ENCODE measurements around the gene AGPAT3.

Gene AGPAT3

DNA sequence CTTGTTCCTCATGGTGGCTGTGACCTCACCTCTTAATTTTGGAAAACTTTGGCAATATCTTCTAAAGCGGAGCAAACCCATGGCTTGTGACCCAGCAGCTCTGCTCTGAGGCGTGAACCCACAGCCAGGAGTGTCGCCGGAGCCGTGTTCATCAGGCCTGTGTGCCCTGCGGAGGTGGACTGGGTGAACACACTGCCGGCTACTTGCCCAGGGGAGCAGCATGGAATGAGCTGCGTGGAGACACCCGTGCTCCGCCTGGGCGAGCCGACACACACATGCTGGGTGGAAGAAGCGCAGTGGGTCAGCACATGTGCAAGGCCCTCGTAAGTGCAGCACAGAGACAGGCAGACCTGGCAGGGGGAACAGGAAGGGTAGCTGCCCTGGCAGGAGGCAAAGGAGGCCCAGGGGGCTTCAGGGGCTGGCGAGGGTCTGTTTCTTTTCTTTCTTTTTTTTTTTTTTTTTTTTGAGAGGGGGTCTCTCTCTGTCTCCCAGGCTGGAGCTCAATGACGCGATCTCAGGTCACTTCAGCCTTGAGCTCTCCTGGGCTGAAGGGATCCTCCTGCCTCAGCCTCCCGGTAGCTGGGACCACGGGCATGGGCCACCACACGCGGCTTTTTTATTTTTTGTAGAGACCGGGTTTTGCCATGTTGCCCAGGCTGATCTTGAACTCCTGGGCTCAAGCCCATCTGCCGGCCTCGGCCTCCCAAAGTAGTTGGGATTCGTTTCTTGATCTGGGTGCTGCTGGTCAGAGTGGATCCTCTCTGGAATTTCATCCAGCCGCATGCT, 41.8 kb downstream of the AGPAT3 start:
- DNase-seq (ENCODE audit: low read depth in 2 of 2) = no peak

GRCh38 chr21:43907751-43908150, 42.7 kb downstream of the AGPAT3 start:
- no peak for DNase-seq (ENCODE audit: low read depth in 2 of 2)

DNA sequence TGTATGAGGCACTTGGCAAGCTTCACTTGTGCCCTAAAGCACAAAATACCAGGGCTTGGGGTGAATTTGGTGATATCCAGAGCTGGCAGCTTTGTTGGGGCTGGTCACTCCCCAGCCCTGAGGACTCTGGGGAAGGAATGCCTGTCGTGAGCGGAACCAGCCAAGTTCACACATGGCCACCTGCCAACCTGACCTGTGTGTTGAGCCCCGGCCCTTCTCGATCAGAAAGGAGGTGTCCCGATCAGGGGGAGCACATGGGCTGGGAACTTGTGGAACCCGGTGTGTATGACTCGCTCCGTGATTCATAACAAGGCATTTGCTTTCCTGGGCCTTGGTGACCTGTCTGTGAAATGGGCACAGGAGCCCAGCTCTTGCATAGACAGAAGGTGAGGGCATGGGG, 43.1 kb downstream of the AGPAT3 start:
- no peak for DNase-seq (ENCODE audit: low read depth in 2 of 2)

- no peak for DNase-seq (ENCODE audit: low read depth in 2 of 2)
Measured at GRCh38 chr21:43909741-43910400, 44.8 kb downstream of the AGPAT3 start.

DNA sequence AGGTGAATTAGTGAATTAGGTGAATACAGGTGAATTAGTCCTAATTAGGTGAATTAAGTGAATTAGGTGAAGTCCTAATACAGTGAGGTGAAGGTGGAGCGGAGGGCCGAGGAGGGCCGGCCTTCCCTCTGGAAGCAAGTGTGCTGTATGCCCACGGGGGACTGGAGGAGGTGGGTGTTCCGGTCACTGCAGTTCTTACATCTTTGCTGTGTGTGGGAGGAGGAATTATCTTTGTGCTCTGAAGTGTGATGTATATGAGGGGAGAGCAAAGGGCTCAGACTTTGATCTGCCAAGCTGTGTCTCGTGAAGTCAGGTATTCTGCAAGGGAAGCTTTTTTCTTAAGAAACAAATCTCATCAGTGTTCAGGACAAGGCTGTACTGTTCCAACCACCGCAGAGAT, 45.4 kb downstream of the AGPAT3 start:
- DNase-seq (ENCODE audit: low read depth in 2 of 2) = no peak

DNA sequence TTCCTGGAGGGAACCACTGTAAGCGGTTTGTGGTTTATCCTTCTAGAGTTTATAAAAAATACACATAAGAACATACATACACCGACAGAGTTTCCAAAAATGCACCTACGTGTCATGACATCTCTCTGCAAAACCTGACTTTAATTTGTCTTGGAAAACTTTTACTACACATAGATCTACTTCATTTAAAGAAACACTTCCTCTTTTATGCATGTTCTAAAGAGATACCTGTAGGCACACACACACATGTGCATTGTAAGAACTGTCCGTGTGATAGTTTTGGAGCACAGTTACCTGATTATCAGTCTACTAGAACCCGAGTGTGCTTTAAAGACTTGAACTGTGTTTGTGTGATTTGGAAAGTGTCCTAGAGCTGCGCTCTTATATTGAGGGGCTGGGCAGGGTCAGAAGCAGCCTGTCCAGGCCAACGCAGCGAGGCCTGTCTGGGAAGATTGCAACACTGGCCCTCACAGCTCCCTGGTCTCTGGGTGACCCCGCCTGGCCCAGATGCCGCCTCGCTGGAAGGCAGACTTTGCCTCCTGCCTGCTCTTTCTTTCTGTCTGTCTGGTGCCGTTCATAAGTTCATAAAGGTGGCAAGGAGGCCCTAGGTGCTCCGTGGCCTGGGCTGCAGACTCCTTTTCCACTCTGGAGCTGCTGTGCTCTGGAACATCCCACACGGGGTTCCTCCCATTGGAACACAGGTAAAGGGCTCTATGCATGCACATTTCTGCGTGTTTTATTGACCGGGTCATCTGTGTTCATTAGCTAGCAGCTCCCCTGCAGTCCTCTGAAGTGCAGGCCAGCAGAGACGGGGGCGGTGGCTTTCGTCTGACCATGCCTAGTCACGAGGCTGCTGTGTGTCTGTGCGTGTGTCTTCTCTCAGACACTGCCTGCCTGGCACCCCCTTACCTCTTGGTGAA, 46.3 kb downstream of the AGPAT3 start:
- no peak for DNase-seq (ENCODE audit: low read depth in 2 of 2)

DNA sequence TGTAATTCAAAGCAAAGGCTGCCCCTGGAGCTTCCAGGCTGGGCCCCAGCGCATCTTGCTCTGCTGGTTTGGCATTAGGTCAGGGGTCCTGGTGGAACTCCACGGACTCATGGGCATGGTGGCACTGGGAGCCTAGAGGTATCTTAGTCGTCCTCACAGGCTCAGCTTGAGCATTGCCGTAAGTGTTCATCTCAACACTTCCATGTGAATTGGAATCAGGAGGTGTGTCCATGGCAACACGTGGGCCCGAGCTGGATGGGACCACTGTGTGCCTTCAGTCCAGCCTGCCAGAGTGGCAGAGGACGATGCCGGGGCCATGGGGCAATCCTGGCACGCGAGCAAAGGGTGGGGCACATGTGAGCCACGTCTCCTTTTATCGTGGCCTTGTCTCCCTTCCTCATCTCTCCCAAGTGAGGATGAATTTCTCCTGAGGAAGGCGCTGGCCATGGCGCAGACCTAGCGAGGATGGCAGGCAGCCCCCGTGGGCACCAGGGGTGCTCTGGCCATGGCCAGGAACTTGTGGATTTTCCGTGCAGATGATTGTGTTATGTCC, 47.0 kb downstream of the AGPAT3 start:
- DNase-seq (ENCODE audit: low read depth in 2 of 2) = no peak

DNA sequence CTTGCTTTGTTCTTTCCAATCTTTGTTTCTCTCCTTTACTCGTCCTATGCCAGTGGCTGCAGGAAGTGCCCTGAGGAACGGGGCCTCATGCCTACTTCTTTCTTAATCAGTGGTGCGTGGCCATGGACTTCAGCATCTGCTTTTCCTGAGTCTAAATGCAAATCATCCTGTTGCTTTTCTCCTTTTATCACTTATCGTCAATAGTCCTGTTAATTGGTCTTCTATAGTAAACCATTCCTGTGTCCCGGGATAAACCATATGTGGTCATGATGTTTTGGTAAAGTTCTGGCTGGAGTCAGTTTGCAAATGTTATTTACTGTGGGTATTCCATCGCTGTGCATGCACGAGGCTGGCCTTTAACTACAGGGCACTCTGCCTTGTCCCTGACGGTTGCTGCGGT, 47.5 kb downstream of the AGPAT3 start:
- no peak for DNase-seq (ENCODE audit: low read depth in 2 of 2)

- no peak for DNase-seq (ENCODE audit: low read depth in 2 of 2)
Measured at GRCh38 chr21:43912910-43913309, 47.9 kb downstream of the AGPAT3 start.

DNA sequence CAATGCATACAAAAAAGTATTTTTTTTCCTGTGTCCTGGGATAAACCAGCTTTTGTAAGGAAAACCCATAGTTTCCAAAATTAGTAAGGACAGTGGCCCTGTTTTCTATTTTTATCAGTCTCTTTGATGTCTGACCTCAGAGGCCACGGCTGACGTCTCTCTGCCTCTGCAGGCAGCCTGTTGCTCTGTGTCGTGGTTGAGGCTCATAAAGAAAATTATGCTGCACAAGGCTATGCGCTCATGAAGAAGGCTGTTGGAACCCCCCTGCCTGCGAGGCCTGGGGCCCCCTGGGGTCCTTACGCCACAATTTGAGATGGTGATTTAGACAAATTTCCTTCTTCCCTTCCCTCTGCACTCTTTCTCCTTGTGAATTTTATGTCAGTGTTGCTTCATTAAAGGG, 48.9 kb downstream of the AGPAT3 start:
- DNase-seq (ENCODE audit: low read depth in 2 of 2) = no peak

- no peak for DNase-seq (ENCODE audit: low read depth in 2 of 2)
Measured at GRCh38 chr21:43916076-43916475, 51.1 kb downstream of the AGPAT3 start.

- peak; percentile 25 to 37 for DNase-seq (ENCODE audit: low read depth in 2 of 2)
Measured at GRCh38 chr21:43916691-43917514, 51.9 kb downstream of the AGPAT3 start.

DNA sequence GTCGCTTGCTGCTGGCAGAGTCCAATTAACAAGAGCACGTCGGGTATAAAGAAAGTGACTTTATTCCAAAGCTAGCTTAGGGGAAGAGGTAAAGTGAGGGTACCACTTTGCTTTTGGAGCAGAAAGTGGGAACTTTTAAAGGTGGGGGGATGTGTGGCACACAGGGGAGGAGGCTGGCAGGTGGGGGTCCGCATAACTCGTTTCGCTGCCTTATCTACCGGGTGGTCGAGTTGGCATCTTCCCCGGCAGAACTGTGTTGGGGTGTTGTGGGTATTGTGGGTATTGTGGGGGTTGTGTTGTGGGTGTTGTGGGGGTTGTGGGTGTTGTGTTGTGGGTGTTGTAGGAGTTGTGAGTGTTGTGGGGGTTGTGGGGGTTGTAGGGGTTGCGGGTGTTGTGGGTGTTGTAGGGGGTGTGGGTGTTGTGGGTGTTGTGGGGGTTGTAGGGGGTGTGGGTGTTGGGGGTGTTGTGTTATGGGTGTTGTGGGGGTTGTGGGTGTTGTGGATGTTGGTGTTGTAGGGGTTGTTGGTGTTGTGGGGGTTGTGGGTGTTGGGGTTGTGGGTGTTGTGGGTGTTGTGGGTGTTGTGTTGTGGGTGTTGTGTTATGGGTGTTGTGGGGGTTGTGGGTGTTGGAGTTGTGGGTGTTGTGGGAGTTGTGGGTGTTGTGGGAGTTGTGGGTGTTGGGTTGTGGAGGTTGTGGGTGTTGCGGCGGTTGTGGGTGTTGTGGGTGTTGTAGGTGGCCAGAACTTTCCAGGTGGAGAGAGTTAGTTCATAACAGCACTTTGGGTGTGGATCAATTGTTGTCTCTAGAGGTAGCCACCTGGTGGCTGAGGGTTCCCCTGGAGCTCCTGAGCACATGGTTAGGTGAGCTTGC, 52.7 kb downstream of the AGPAT3 start:
- no peak for DNase-seq (ENCODE audit: low read depth in 2 of 2)

DNA sequence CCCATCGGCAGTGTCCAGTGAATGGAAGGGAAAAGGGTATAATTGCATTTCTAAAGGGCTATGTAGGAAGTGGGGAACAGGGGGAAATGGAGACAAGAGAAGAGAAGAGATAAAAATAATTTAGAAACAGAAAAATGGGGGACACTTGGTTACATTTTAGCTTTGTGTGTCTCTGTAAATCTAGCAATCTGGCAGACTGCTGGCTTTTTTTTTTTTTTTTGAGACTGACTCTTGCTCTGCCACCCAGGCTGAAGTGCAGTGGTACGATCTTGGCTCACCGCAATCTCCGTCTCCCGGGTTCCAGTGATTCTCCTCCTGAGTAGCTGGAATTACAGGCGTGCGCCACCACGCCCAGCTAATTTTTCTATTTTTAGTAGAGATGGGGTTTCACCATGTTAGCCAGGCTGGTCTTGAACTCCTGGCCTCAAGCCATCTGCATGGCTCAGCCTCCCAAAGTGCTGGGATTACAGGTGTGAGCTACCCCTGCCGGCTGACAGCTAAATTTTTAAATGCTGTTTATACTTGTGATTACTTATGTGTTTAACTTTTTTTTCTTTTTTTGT, 53.4 kb downstream of the AGPAT3 start:
- DNase-seq (ENCODE audit: low read depth in 2 of 2) = no peak

DNA sequence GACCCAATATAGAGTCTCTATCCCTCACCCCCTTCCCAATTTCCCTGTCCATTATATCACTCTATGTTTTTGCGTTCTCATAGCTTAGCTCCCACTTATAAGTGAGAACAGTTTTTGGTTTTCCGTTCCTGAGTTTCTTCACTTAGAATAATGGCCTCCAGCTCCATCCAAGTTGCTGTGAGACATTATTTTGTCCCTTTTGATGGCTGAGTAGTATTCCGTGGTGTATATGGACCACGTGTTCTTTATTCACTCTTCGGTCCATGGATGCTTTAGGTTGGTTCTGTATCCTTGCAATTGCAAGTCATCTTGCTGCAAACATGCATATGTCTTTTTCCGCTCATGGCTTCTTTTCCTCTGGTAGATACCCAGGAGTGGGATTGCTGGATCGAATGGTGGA, 54.3 kb downstream of the AGPAT3 start:
- no peak for DNase-seq (ENCODE audit: low read depth in 2 of 2)

GRCh38 chr21:43919871-43920801, 55.1 kb downstream of the AGPAT3 start:
- DNase-seq (ENCODE audit: low read depth in 2 of 2) = no peak

DNA sequence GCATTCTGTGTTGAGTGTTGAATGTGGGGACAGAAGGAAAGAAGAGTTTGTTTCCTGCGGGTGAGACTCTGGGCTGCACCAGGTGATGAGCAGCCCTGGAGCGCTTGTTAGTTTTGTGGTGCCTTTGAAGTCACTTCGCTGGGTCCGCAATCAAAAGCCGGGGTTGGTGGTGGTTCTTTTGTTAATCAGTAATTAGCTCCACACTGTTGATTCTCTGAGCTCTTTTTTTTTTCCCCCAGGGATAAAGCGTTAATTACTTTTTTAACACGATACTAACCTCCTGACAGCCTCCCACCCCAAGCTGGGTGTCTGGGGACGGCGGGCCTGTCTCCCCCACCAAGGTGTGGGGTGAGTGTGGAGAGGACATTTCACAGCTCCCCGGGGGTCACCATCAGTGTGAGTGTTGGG, 56.6 kb downstream of the AGPAT3 start:
- no peak for DNase-seq (ENCODE audit: low read depth in 2 of 2)

All from stimulated activated CD8-positive, alpha-beta memory T cell treated with anti-CD3 and anti-CD28 coated beads, Interleukin-7, amount 100 ng/mL, for 1 hour (primary cell).